Measurements from ENCODE around the gene ST3GAL3. TPM values are rescaled to one million over a fixed set of nuclear protein-coding genes. Genes with fewer than 3 reads are reported as not detected.

Gene ST3GAL3
- total and polyA plus RNA-seq, 12 donors = 14.5 to 39.3 (median 31.7) TPM

- H3K9me3 ChIP-seq = no peaks in the 10 kb centered on the region
- no peak for DNase-seq
Observed at GRCh38 chr1:43872280-43872679, 164.9 kb downstream of the ST3GAL3 start.

GRCh38 chr1:43873851-43874250, 166.5 kb downstream of the ST3GAL3 start:
- intact Hi-C loops (cut with DNase I) = loop anchor here in 1 of 10 donors (10.0 kb wide), 1 partner anchor 89 kb away; no protein-coding TSS in a partner anchor
- no peaks in the 10 kb centered on the region for H3K27me3 ChIP-seq

More at GRCh38 chr1:43872280-43872679, 164.9 kb downstream of the ST3GAL3 start:
- ATAC-seq = peak in 3 of 8 donors; percentile 31 to 79 (median 63)
- H3K4me1 ChIP-seq = peaks cover 0 to 40% (median 22%) of the 10 kb centered on the region in 9 donors
- no peak overlapping the region for H3K27ac ChIP-seq
- H3K27me3 ChIP-seq = no peaks in the 10 kb centered on the region
- no peaks in the 10 kb centered on the region for H3K36me3 ChIP-seq
- H3K4me3 ChIP-seq = no peak overlapping the region
- 39 to 62% methylated on average over 5 of the region's 5 CpGs for WGBS, 2 donors
- intact Hi-C loops (cut with DNase I) = loop anchor here in 1 of 10 donors (10.0 kb wide), 1 partner anchor 87 kb away; no protein-coding TSS in a partner anchor
- TF ChIP-seq CTCF (IDR thresholded peaks at IDR 0.05) = no peak

GRCh38 chr1:43874716-43875115, 167.4 kb downstream of the ST3GAL3 start:
- peaks cover 0 to 7% (median 0%) of the 10 kb centered on the region in 9 donors for H3K36me3 ChIP-seq
- H3K27me3 ChIP-seq = no peaks in the 10 kb centered on the region
- WGBS, 2 donors = 93 to 94% methylated on average over 3 of the region's 3 CpGs
- intact Hi-C loops (cut with DNase I) = loop anchor here in 1 of 10 donors (10.0 kb wide), 1 partner anchor 90 kb away; no protein-coding TSS in a partner anchor
- peaks cover 0 to 22% (median 5%) of the 10 kb centered on the region in 9 donors for H3K4me1 ChIP-seq
- ATAC-seq (no peak), DNase-seq (no peak)
- H3K4me3 ChIP-seq = no peak overlapping the region
- no peak for TF ChIP-seq CTCF (IDR thresholded peaks at IDR 0.05)
- no peaks in the 10 kb centered on the region for H3K9me3 ChIP-seq
- no peak overlapping the region for H3K27ac ChIP-seq

More at GRCh38 chr1:43873851-43874250, 166.5 kb downstream of the ST3GAL3 start:
- Histone ChIP-seq H3K4me1 (peaks cover 0 to 25% (median 7%) of the 10 kb centered on the region in 9 donors), H3K9me3 (no peaks in the 10 kb centered on the region), H3K4me3 (no peak overlapping the region), H3K36me3 (peaks cover 0 to under 1% (median 0%) of the 10 kb centered on the region in 9 donors), H3K27ac (no peak overlapping the region)
- no peak for TF ChIP-seq CTCF (IDR thresholded peaks at IDR 0.05)
- DNase-seq = no peak
- no peak for ATAC-seq

GRCh38 chr1:43875331-43875730, 168.0 kb downstream of the ST3GAL3 start:
- Histone ChIP-seq H3K4me3 (no peak overlapping the region), H3K4me1 (peaks cover 0 to 24% (median 6%) of the 10 kb centered on the region in 9 donors), H3K36me3 (peaks cover 0 to 11% (median 0%) of the 10 kb centered on the region in 9 donors), H3K27me3 (no peaks in the 10 kb centered on the region), H3K9me3 (no peaks in the 10 kb centered on the region), H3K27ac (no peak overlapping the region)
- 84 to 90% methylated on average over 3 of the region's 3 CpGs for WGBS, 2 donors
- intact Hi-C loops (cut with DNase I) = loop anchor here in 1 of 10 donors (10.0 kb wide), 1 partner anchor 91 kb away; no protein-coding TSS in a partner anchor
- no peak for DNase-seq
- no peak for TF ChIP-seq CTCF (IDR thresholded peaks at IDR 0.05)
- ATAC-seq = no peak
